ENCODE data around the gene RHEB.

RHEB gene

DNA sequence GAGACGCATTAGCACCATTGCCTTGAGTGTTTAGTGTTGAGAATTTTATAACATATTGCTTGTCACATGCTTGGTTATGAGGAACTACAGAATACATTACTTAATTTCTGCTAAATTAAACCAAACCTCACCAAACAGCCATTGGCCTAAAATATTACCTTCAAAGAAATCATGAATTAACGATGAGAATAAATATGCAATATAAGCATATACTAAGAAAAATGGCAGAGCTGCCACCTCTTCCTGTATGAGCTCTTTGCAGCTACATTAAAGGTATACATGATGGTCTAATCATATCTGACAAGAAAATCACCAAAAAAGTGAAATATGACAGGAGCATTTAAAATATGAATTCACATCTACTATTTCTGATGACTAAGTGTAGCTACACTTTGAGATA is 5.2 kb upstream of the RHEB start:
- TF ChIP-seq ZFX (IDR thresholded peaks at IDR 0.05; ENCODE audit: borderline replicate concordance): no peak
- TF ChIP-seq, protein P1, sequence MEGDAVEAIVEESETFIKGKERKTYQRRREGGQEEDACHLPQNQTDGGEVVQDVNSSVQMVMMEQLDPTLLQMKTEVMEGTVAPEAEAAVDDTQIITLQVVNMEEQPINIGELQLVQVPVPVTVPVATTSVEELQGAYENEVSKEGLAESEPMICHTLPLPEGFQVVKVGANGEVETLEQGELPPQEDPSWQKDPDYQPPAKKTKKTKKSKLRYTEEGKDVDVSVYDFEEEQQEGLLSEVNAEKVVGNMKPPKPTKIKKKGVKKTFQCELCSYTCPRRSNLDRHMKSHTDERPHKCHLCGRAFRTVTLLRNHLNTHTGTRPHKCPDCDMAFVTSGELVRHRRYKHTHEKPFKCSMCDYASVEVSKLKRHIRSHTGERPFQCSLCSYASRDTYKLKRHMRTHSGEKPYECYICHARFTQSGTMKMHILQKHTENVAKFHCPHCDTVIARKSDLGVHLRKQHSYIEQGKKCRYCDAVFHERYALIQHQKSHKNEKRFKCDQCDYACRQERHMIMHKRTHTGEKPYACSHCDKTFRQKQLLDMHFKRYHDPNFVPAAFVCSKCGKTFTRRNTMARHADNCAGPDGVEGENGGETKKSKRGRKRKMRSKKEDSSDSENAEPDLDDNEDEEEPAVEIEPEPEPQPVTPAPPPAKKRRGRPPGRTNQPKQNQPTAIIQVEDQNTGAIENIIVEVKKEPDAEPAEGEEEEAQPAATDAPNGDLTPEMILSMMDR (IDR thresholded peaks at IDR 0.05): no peak
- H3K27ac ChIP-seq: no peak overlapping the region

DNA sequence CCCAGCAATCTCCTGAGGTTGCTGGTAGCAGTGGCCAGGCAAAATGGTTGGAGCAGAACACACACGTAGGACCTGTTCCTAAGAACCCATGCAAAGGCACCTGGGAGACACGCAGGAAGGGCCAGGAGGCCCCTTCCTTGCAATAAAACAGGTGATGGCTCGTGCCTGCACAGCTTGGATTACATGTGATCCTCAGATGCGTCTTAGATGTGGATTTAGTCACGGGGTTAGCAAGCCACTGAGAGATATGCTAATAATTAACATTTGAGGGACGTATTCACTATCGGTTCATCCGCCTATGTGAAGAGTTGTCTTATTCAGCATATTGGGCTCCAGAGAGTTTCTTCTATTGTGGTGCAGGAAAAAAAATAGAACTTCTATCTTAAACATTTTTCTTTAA is 4.6 kb upstream of the RHEB start:
- no peak overlapping the region for H3K27ac ChIP-seq

DNA sequence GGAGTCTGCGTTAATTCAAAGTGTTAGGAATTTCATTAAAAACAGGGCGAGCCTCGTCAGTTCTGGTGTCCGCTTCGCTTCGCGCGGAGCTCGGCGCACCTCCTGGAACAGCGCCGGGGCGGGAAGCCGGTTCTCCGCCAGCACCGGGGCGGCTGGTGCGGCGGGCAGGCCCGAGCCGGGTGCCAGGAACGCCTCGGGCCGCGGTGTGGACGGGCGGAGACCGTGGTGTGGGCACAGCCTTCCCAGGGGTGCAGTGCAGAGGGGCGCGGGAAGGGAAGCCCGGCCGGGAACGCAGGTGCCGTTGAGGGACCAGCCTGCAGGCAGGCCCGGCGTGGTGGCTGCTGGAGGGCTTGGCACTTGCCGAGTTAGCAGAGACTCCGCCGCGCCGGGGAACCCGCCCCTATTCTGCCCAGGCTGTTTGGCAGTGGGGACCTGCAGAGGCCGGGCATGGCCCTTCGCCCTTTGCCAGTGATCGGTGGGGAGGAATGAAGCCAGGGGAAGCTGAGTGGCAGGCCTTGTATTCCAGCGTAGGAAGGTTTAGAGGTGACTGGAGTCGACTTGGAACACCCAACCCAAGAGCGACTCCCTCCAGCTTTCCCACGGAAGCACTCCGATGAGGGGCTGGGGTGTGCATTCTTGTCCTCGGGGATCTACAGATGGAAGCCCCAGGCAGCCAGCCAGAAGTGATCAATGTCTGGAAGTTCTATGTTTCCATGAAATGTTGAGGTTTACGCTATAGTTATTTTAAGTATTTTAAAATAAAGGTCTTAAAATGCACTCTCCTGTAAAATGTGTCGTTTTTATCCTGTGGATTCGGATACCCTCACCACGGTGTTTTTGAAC is 945 bp upstream of the RHEB start:
- TF ChIP-seq ZFX (IDR thresholded peaks at IDR 0.05; ENCODE audit: borderline replicate concordance): no peak
- TF ChIP-seq, protein P1 (IDR thresholded peaks at IDR 0.05): no peak

More for the DNA sequence above, 4.6 kb upstream of the RHEB start:
- no peak for TF ChIP-seq ZFX (IDR thresholded peaks at IDR 0.05; ENCODE audit: borderline replicate concordance)
- TF ChIP-seq, protein P1 (IDR thresholded peaks at IDR 0.05): no peak

DNA sequence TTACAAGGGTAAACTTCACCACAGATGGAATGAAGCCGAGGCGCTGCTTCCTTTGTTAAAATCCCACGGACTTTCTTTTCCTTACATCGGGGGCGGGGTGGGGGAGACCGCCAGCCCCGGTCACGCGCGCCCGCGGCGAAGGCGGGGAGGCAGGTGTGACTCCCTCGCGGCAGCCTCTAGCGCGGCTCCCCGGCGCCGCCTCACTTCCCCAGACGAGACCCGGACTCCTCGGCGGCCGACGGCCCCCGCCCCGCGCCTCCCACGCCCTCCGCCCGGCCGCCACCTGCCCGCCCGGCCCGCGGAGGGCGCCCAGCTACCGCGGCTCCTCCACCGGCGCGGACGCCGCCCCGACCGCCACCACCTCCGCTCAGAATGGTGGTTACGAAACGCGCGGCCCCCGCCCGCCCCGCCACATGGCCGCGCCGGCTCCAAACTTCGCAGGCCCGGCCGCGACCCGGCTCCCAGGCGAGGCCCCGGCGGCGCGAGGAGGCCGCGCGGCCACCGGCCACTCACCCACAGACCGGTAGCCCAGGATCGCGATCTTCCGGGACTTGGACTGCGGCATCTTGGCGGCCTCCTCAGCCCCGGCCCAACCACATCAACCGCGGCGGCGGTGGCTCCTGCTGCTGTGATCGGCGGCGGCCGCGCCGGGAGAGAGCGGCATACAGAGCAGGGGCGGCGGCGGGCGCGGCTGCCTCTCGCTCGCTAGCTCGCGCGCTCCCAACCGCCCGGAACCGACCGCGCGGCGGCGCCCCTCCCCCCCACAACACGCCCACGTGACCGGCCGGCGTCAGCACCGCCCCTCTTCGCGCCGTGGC is 539 bp downstream of the RHEB start:
- TF ChIP-seq, protein P1 (IDR thresholded peaks at IDR 0.05): peak; percentile 51
- peak overlapping the region; percentile 95 for H3K27ac ChIP-seq

More for the DNA sequence above, 945 bp upstream of the RHEB start:
- H3K27ac ChIP-seq: peak overlapping the region; percentile 95

DNA sequence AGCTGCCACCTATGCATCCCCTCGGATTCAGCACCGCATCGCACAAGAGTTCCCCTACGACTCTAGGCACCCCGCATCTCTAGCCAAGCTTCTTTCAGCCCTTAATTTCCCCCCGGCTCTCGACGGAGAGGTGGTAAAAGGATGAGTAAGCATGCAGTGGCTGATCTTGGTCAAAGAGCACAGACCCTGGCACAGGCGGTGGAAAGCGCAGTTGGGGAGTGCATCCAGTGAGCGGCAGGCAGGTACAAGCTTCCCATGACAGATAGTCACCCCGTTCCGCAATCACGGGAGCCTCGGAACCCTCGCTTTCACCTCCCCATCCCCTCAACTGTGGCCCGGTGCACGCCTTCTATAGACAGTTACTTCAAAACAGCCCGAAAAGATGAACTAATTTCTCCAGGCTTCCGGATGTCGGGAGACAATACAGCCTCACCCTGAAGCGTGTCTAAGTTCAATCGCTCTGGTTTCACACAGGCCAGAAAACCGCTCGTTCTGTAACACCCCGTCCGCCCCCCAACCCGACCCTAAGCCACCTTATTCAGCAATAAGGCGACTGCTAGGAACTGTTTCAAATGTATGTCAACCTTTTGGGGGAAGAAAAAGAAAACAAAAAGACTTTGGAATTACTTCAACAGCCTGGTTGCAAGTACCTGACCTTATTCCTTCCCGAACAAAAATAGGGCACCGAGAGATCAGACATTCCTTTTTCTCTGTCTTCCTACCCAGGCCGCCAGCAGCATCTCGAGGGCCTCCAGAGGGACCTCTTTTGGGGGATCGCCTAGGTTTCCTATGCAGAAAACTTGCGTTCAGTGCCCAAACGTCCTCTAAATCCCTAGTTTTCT is 1.4 kb downstream of the RHEB start:
- H3K27ac ChIP-seq: peak overlapping the region; percentile 95
- TF ChIP-seq, protein P1 (IDR thresholded peaks at IDR 0.05): no peak
- no peak for TF ChIP-seq ZFX (IDR thresholded peaks at IDR 0.05; ENCODE audit: borderline replicate concordance)

DNA sequence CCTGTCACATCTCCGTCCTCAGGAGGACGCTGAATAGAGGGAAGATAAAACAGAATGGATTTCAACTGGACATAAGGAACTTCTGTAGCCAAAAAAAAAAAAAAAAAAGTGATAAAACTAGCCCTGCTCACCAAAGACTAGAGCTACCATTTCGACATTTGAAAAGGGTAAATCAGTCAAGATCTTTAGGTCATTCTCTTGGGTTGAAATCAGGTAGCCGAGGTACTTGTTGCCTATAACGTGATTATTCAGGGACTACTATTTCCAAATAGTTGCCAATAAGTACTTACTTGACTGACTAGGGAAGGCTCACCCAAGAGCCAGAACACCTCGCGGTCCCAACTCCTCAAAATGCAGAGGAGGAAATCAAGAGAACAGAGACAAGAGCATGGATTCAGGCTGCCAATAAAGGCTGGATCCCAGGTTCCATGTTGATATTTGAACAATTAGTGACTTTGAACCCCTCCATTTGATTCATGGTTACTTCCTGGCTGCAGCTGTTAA is 2.0 kb downstream of the RHEB start:
- TF ChIP-seq ZFX (IDR thresholded peaks at IDR 0.05; ENCODE audit: borderline replicate concordance): no peak
- TF ChIP-seq, protein P1 (IDR thresholded peaks at IDR 0.05): no peak
- peak overlapping the region; percentile 95; the same call in 1 of the 2 replicates for H3K27ac ChIP-seq
